ENCODE results near the gene RMI2.

RMI2 gene

DNA sequence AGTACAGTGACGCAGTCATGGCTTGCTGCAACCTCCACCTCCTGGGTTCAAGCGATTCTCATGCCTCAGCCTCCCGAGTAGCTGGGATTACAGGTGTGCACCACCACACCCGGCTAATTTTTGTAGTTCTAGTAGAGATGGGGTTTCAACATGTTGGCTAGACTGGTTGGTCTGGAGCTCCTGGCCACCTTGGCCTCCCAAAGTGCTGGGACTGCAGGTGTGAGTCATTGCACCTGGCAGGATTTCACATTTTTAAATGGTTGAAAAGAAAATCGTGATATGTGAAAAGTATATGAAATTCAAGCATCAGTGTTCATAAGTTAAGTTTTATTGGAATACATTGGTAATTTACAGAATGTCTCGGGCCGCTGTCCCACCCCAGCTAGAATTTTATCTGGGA is 2.6 kb downstream of the RMI2 start:
- in situ Hi-C loops (cut with MboI; ENCODE audit: low pct_unique_long_range_greater_than_20kb, low sequenced_read_pairs, unreplicated experiment) = no loop called here
- TF ChIP-seq, protein P1, sequence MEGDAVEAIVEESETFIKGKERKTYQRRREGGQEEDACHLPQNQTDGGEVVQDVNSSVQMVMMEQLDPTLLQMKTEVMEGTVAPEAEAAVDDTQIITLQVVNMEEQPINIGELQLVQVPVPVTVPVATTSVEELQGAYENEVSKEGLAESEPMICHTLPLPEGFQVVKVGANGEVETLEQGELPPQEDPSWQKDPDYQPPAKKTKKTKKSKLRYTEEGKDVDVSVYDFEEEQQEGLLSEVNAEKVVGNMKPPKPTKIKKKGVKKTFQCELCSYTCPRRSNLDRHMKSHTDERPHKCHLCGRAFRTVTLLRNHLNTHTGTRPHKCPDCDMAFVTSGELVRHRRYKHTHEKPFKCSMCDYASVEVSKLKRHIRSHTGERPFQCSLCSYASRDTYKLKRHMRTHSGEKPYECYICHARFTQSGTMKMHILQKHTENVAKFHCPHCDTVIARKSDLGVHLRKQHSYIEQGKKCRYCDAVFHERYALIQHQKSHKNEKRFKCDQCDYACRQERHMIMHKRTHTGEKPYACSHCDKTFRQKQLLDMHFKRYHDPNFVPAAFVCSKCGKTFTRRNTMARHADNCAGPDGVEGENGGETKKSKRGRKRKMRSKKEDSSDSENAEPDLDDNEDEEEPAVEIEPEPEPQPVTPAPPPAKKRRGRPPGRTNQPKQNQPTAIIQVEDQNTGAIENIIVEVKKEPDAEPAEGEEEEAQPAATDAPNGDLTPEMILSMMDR (IDR thresholded peaks at IDR 0.05; ENCODE audit: extremely low read depth, insufficient read depth, missing control alignments) = no peak
- DNase-seq (ENCODE audit: low spot score) = no peak

DNA sequence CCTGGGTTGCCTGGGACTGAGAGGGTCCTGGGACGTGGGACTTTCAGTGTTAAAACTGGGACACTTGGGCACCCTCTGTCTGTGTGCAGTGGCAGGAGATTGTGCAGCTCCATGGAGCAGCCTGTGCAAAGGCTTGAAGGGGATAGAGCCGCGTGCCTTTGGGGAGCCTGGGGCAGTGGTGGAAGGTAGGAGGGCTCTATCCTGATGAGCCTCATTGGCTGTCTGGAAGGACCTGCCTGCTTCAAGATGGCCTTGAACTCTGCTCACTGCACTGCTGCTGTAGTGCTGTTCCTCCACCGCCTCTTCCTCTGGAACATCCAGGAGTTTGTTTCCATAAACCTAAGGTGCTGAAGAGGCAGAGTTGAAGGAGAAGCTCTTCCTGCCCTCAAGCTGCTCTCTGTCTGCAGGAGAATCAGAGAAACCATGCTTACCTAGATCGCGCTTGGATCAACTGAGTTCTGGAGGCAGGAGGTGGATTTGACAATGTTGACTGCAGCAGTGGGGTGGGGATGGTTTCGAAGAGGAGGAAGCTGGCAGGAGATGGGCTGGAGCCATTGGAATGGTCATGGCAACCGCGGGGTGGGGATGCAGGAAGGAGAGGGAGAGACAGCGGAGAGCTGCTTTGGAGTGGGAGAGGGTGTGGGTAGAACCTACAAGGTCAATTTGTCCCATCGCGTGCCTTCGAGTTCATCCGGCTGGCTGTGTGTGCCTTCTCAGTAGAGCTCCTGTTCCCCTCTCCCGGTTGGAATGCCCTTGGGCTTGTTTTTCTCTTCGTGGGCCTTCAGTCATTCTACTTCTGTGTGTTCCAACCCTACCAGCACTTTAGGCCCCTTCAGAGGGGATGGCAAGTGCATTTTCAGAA is 3.7 kb downstream of the RMI2 start:
- TF ChIP-seq, protein P1 (IDR thresholded peaks at IDR 0.05; ENCODE audit: extremely low read depth, insufficient read depth, missing control alignments) = no peak
- in situ Hi-C loops (cut with MboI; ENCODE audit: low pct_unique_long_range_greater_than_20kb, low sequenced_read_pairs, unreplicated experiment) = no loop called here
- DNase-seq (ENCODE audit: low spot score) = no peak

DNA sequence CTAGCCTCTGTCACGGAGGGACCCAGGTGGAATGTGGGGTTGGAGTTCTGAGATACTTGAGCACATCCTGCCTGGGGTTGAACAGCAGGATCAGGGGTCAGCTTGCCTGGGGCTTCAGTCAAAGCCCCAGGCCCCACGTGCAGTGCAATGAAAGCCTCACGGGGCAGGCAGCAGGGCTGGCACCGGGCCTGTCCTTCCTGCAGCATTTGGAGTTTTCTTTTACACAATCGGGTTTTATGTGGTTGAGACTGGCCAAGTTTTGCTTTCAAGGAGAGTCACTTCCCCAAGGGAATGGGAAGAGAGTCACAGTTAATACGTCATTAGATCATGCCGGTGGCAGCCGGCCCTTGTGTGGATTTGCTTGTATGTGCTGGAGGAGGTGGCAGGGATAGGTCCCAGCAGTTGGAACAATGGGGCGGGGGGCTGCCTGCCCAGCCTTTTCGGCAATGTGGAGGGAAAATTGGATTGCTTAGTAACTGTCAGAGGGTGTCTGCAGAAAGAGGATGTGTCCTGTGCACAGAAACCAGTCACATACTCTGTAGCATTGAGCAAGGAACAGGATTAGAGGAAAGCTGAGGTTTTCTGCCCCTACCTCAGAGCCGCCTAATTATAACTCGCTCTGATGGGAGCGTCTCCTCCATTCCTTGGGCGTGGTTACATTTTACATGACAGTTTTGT is 4.5 kb downstream of the RMI2 start:
- DNase-seq (ENCODE audit: low spot score) = no peak
- TF ChIP-seq, protein P1 (IDR thresholded peaks at IDR 0.05; ENCODE audit: extremely low read depth, insufficient read depth, missing control alignments) = no peak
- in situ Hi-C loops (cut with MboI; ENCODE audit: low pct_unique_long_range_greater_than_20kb, low sequenced_read_pairs, unreplicated experiment) = no loop called here

DNA sequence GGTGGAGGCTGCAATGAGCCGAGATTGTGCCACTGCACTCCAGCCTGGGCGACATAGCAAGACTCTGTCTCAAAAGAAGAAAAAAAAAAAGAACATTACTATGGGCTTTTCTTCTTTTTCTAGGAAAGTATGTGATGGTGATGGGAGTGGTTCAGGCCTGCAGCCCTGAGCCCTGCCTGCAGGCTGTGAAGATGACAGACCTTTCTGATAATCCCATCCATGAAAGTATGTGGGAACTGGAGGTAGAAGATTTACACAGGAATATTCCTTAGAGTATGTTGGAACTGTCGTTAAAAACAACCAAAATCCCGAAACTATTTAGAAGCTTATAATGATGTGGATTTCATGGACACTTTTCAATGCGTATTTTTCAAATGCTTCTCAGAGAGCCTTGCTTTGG is 5.3 kb downstream of the RMI2 start:
- TF ChIP-seq, protein P1 (IDR thresholded peaks at IDR 0.05; ENCODE audit: extremely low read depth, insufficient read depth, missing control alignments) = no peak
- DNase-seq (ENCODE audit: low spot score) = no peak
- in situ Hi-C loops (cut with MboI; ENCODE audit: low pct_unique_long_range_greater_than_20kb, low sequenced_read_pairs, unreplicated experiment) = no loop called here

DNA sequence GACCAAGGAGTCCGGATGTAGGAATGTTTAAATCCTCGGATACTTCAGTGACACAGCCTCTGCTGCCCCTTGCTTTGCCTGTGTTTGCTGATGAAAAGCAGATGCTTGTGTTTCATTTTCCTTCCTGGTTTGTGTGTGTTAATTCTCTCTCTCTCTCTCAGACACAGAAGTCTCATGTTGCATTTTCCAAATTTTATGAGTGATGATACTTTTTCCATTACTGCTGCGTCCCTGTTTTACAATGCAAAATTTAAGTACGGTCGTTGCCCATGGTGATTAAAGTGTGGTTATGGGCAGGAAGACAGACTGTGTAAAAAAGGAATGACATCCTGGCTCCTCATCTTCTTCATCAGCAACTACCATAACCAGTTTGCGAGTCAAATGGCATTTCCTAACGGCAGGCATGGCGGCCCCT is 5.7 kb downstream of the RMI2 start:
- in situ Hi-C loops (cut with MboI; ENCODE audit: low pct_unique_long_range_greater_than_20kb, low sequenced_read_pairs, unreplicated experiment) = no loop called here
- TF ChIP-seq, protein P1 (IDR thresholded peaks at IDR 0.05; ENCODE audit: extremely low read depth, insufficient read depth, missing control alignments) = no peak
- DNase-seq (ENCODE audit: low spot score) = no peak

DNA sequence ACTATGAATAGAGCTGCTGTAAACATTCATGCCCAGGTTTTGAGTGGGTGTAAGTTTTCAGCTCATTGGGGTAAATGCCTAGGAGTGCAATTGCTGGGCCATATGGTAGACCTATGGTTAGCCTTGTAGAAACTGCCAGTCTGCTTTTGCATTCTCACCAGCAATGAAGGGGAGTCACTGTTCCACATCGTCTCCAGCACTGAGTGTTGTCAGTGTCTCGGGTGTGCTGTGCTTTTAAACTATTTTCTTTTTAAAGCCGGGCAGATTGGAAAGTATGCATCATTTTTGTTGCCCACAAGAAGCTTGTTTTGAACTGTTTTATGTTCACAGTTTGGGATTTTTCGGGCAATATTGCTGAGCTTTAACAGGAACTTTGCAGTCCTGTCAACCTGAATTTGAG is 7.9 kb downstream of the RMI2 start:
- DNase-seq (ENCODE audit: low spot score) = no peak
- in situ Hi-C loops (cut with MboI; ENCODE audit: low pct_unique_long_range_greater_than_20kb, low sequenced_read_pairs, unreplicated experiment) = no loop called here
- TF ChIP-seq, protein P1 (IDR thresholded peaks at IDR 0.05; ENCODE audit: extremely low read depth, insufficient read depth, missing control alignments) = no peak

All from GM13977 (cell line).